ENCODE measurements around the gene RSPH6A.

RSPH6A gene

GRCh38 chr19:45763691-45764294 is 51.3 kb downstream of the RSPH6A start:
- TF ChIP-seq CTCF (IDR thresholded peaks at IDR 0.05; ENCODE audit: low read depth, low read length, missing control alignments): no peak
- in situ Hi-C loops (cut with HindIII; ENCODE audit: low sequenced_read_pairs): no loop called here
- H3K4me3 ChIP-seq (ENCODE audit: low read depth, low read length): no peak overlapping the region
- no peak for DNase-seq (ENCODE audit: low read depth)

- TF ChIP-seq CTCF (IDR thresholded peaks at IDR 0.05; ENCODE audit: low read depth, low read length, missing control alignments): no peak
- DNase-seq (ENCODE audit: low read depth): no peak
- H3K4me3 ChIP-seq (ENCODE audit: low read depth, low read length): no peak overlapping the region
- in situ Hi-C loops (cut with HindIII; ENCODE audit: low sequenced_read_pairs): no loop called here
These were observed 52.1 kb downstream of the RSPH6A start for GRCh38 chr19:45762870-45763631.

GRCh38 chr19:45761714-45762113 is 53.4 kb downstream of the RSPH6A start:
- no peak for TF ChIP-seq CTCF (IDR thresholded peaks at IDR 0.05; ENCODE audit: low read depth, low read length, missing control alignments)
- H3K4me3 ChIP-seq (ENCODE audit: low read depth, low read length): no peak overlapping the region
- no peak for DNase-seq (ENCODE audit: low read depth)
- in situ Hi-C loops (cut with HindIII; ENCODE audit: low sequenced_read_pairs): no loop called here

GRCh38 chr19:45758921-45759320 is 56.2 kb downstream of the RSPH6A start:
- no peak for DNase-seq (ENCODE audit: low read depth)
- in situ Hi-C loops (cut with HindIII; ENCODE audit: low sequenced_read_pairs): no loop called here
- no peak overlapping the region for H3K4me3 ChIP-seq (ENCODE audit: low read depth, low read length)
- TF ChIP-seq CTCF (IDR thresholded peaks at IDR 0.05; ENCODE audit: low read depth, low read length, missing control alignments): no peak

- H3K4me3 ChIP-seq (ENCODE audit: low read depth, low read length): no peak overlapping the region
- in situ Hi-C loops (cut with HindIII; ENCODE audit: low sequenced_read_pairs): no loop called here
- TF ChIP-seq CTCF (IDR thresholded peaks at IDR 0.05; ENCODE audit: low read depth, low read length, missing control alignments): no peak
- DNase-seq (ENCODE audit: low read depth): no peak
These were observed 57.4 kb downstream of the RSPH6A start for GRCh38 chr19:45757695-45758094.

- TF ChIP-seq CTCF (IDR thresholded peaks at IDR 0.05; ENCODE audit: low read depth, low read length, missing control alignments): no peak
- in situ Hi-C loops (cut with HindIII; ENCODE audit: low sequenced_read_pairs): no loop called here
- no peak for DNase-seq (ENCODE audit: low read depth)
- H3K4me3 ChIP-seq (ENCODE audit: low read depth, low read length): no peak overlapping the region
These were observed 60.8 kb downstream of the RSPH6A start for GRCh38 chr19:45754323-45754722.
